ENCODE measurements around the gene CRLF2.
"Not testable (repeated sequence)": the region's sequence is repeated elsewhere in the genome, so short reads cannot be mapped to it uniquely, and the experiment has no call there.

DNA sequence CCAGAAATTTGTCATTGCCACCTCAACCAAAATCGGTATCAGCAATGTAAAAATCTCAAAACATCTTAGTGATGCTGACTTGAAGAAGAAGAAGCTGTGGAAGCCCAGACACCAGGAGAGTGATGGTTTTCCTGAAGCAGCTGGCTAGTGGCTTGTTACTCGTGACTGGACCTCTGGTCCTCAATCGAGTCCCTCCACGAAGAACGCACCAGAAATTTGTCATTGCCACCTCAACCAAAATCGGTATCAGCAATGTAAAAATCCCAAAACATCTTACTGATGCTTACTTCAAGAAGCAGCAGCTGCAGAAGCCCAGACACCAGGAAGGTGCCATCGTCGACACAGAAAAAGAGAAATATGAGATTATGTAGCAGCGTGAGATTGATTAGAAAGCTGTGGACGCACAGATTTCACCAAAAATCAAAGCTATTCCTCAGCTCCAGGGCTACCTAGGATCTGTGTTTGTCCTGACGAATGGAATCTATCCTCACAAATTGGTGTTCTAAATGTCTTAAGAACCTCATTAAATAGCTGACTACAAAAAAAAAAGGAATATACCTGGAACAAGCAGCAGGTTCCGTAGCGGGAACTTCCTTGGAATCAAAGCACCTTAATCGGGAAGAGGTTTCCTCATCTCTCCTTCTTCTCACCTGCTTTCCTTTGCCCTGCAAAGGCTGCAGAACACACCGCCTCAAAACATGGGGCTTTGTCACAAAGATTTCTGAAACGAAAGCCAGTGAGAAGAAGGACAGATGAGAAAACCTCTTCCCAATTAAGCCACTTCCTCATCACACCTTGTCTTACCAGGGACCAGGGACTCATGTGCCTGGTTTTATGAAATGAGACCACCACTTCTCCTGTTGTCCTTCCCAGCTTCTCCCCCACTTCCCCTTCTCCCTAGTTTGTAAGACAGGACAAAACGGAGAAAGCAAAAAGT, 37.6 kb downstream of the CRLF2 start:
- TF ChIP-seq EZH2phosphoT487 (IDR thresholded peaks at IDR 0.05; ENCODE audit: low read length); EZH2 (optimal IDR thresholded peaks at IDR 0.05; ENCODE audit: low read depth, low read length): not testable (repeated sequence)
- TF ChIP-seq, protein P1, sequence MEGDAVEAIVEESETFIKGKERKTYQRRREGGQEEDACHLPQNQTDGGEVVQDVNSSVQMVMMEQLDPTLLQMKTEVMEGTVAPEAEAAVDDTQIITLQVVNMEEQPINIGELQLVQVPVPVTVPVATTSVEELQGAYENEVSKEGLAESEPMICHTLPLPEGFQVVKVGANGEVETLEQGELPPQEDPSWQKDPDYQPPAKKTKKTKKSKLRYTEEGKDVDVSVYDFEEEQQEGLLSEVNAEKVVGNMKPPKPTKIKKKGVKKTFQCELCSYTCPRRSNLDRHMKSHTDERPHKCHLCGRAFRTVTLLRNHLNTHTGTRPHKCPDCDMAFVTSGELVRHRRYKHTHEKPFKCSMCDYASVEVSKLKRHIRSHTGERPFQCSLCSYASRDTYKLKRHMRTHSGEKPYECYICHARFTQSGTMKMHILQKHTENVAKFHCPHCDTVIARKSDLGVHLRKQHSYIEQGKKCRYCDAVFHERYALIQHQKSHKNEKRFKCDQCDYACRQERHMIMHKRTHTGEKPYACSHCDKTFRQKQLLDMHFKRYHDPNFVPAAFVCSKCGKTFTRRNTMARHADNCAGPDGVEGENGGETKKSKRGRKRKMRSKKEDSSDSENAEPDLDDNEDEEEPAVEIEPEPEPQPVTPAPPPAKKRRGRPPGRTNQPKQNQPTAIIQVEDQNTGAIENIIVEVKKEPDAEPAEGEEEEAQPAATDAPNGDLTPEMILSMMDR (IDR thresholded peaks at IDR 0.05; ENCODE audit: low read length): not testable (repeated sequence)

Measured in MM.1S (cell line).